Measurements from ENCODE around the gene TRIM24.

Gene TRIM24

DNA sequence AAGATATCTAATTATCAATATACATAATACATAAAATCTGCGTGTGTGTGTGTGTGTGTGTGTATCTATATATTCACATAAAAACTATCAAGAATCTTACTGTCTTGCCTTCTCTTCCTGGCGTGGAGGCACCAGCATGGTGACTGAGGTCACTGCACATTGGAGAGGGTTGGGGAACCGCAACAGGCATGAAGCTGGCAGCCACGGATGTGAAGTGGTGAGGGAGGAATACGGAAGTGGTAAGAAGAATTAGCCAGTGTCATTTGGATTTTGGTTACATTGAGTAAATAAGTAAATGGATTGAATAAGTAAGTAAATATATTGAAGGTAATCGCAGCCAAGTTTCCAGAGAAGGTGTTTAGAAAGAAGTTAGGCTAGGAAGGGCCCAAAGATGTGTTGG lies 85.1 kb downstream of the TRIM24 start:
- Mint-ChIP-seq H3K4me3 (no peak overlapping the region), H3K36me3 (ENCODE audit: insufficient read depth) (no peaks in the 10 kb centered on the region), H3K9me3 (peaks cover 1 to 9% of the 10 kb centered on the region in 2 donors)

DNA sequence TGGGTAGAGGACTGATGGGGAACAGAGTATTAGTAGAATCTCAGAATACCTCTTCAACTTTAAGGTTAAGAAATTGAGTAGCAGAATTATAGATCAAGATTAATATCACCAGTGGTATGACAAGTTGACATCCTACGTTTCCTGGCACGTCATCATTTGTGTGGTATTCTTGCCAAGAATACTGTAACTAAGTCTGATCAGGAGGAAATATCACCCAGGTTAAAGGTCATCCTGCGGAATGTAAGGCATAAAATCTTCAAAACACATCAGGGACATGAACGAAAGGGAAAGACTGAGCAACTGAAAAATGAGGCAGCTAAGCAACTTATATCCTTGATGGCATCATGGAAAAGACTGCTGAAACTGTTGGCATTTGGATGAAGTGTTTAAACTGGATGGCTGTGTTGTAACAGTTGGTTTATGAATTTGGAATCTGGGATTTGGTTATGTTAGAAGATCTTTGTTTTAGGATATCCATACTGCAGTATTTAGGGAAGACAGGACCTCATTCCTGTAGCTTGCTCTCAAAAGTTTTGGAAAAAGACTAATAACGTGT lies 86.1 kb downstream of the TRIM24 start:
- no peak for ATAC-seq (replicated peaks)
- Mint-ChIP-seq H3K9me3 (peaks cover 1 to 9% of the 10 kb centered on the region in 2 donors), H3K27ac (no peak overlapping the region), H3K36me3 (ENCODE audit: insufficient read depth) (no peaks in the 10 kb centered on the region), H3K27me3 (no peaks in the 10 kb centered on the region), H3K4me3 (no peak overlapping the region), H3K4me1 (ENCODE audit: low read depth in 2 of 2) (peaks cover 6 to 10% of the 10 kb centered on the region in 2 donors)
- DNase-seq = no peak

More for the DNA sequence above, 85.1 kb downstream of the TRIM24 start:
- Mint-ChIP-seq H3K27ac (no peak overlapping the region), H3K4me1 (ENCODE audit: low read depth in 2 of 2) (peaks cover 6 to 10% of the 10 kb centered on the region in 2 donors), H3K27me3 (no peaks in the 10 kb centered on the region)
- DNase-seq (no peak), ATAC-seq (replicated peaks) (no peak)

DNA sequence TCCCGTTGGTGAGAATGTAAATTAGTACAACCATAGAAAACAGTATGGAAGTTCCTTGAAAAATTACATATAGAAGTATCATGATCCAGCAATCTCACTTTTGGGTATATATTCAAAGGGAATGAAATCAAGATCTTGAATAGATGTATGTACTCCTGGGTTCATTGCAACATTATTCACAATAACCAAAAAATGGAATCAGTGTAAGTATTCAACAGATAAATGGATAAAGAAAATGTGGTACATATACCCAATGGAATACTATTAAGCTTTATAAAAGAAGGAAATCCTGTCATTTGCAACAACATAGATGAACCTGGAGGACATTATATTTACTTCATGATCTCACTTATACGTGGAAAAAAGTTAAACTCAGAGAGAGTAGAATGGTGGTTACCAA lies 86.8 kb downstream of the TRIM24 start:
- Mint-ChIP-seq H3K4me3 (no peak overlapping the region), H3K27ac (no peak overlapping the region), H3K36me3 (ENCODE audit: insufficient read depth) (no peaks in the 10 kb centered on the region), H3K9me3 (peaks cover 1 to 9% of the 10 kb centered on the region in 2 donors), H3K27me3 (no peaks in the 10 kb centered on the region), H3K4me1 (ENCODE audit: low read depth in 2 of 2) (peaks cover 4 to 8% of the 10 kb centered on the region in 2 donors)
- DNase-seq (no peak), ATAC-seq (replicated peaks) (no peak)

GRCh38 chr7:138549082-138549481 lies 89.0 kb downstream of the TRIM24 start:
- H3K9me3 Mint-ChIP-seq = peaks cover 1 to 9% of the 10 kb centered on the region in 2 donors
- H3K27me3 Mint-ChIP-seq = no peaks in the 10 kb centered on the region
- no peak for ATAC-seq (replicated peaks)
- H3K4me3 Mint-ChIP-seq = no peak overlapping the region
- H3K36me3 Mint-ChIP-seq (ENCODE audit: insufficient read depth) = peaks cover 6% of the 10 kb centered on the region
- H3K27ac Mint-ChIP-seq = no peak overlapping the region
- DNase-seq = no peak
- H3K4me1 Mint-ChIP-seq (ENCODE audit: low read depth in 2 of 2) = peaks cover 0 to 3% of the 10 kb centered on the region in 2 donors

GRCh38 chr7:138550337-138550736 lies 90.3 kb downstream of the TRIM24 start:
- Mint-ChIP-seq H3K27ac (no peak overlapping the region), H3K36me3 (ENCODE audit: insufficient read depth) (peaks cover 16% of the 10 kb centered on the region), H3K4me3 (no peak overlapping the region), H3K4me1 (ENCODE audit: low read depth in 2 of 2) (no peaks in the 10 kb centered on the region), H3K27me3 (no peaks in the 10 kb centered on the region), H3K9me3 (peaks cover 1 to 9% of the 10 kb centered on the region in 2 donors)
- no peak for DNase-seq
- ATAC-seq (replicated peaks) = no peak

DNA sequence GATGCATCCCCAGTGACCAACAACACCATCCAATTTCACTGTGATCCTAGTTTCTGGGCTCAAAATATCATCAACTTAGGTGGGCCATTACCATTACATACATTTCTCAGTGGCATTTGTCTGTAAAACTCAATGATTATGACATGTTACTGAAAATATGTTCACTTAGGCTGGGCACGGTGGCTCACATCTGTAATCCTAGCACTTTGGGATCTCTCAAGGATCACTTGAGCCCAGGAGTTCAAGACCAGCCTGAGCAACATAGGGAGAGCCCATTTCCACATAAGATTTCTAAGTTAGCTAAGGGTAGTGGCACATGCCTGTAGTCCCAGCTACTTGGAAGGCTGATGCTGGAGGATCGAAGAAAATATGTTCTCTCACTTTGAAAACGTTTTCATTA lies 91.0 kb downstream of the TRIM24 start:
- peaks cover 24% of the 10 kb centered on the region for H3K36me3 Mint-ChIP-seq (ENCODE audit: insufficient read depth)
- H3K27ac Mint-ChIP-seq = no peak overlapping the region
- peaks cover 1 to 9% of the 10 kb centered on the region in 2 donors for H3K9me3 Mint-ChIP-seq
- no peak overlapping the region for H3K4me3 Mint-ChIP-seq
- no peaks in the 10 kb centered on the region for H3K4me1 Mint-ChIP-seq (ENCODE audit: low read depth in 2 of 2)
- ATAC-seq (replicated peaks) (no peak), DNase-seq (no peak)
- no peaks in the 10 kb centered on the region for H3K27me3 Mint-ChIP-seq

DNA sequence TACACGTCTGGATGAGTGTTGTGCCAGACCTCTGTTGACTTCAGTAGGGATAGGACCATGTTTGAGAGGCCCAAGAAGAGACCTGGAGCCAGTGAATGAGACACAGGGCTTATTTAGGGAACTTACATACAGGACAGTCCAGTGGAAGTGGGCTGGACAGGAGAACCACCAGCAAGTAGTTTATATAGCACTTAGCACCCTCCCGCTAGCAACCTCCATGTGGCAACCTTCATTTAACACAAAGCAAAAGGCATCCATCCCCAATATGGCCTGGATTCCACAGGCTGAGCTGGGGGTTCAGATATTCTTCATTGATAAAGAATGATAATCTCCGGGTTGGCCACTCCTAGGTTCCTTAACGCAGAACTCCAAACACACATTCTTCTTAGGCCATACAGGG lies 93.7 kb downstream of the TRIM24 start:
- no peaks in the 10 kb centered on the region for H3K27me3 Mint-ChIP-seq
- H3K27ac Mint-ChIP-seq = no peak overlapping the region
- no peak overlapping the region for H3K4me3 Mint-ChIP-seq
- ATAC-seq (replicated peaks) (no peak), DNase-seq (no peak)
- H3K36me3 Mint-ChIP-seq (ENCODE audit: insufficient read depth) = peaks cover 27% of the 10 kb centered on the region
- no peaks in the 10 kb centered on the region for H3K4me1 Mint-ChIP-seq (ENCODE audit: low read depth in 2 of 2)
- H3K9me3 Mint-ChIP-seq = peaks cover 5 to 17% of the 10 kb centered on the region in 2 donors

GRCh38 chr7:138554674-138555073 lies 94.6 kb downstream of the TRIM24 start:
- no peaks in the 10 kb centered on the region for H3K27me3 Mint-ChIP-seq
- no peak overlapping the region for H3K4me3 Mint-ChIP-seq
- peaks cover 5 to 11% of the 10 kb centered on the region in 2 donors for H3K9me3 Mint-ChIP-seq

GRCh38 chr7:138555684-138556083 lies 95.6 kb downstream of the TRIM24 start:
- Mint-ChIP-seq H3K4me3 (no peak overlapping the region), H3K4me1 (ENCODE audit: low read depth in 2 of 2) (no peaks in the 10 kb centered on the region), H3K27ac (no peak overlapping the region), H3K9me3 (peaks cover 5 to 8% of the 10 kb centered on the region in 2 donors), H3K27me3 (no peaks in the 10 kb centered on the region), H3K36me3 (ENCODE audit: insufficient read depth) (peaks cover 27% of the 10 kb centered on the region)
- DNase-seq (no peak), ATAC-seq (replicated peaks) (no peak)

More at GRCh38 chr7:138554674-138555073, 94.6 kb downstream of the TRIM24 start:
- DNase-seq = no peak
- H3K36me3 Mint-ChIP-seq (ENCODE audit: insufficient read depth) = peaks cover 27% of the 10 kb centered on the region
- ATAC-seq (replicated peaks) = no peak
- H3K27ac Mint-ChIP-seq = no peak overlapping the region
- no peaks in the 10 kb centered on the region for H3K4me1 Mint-ChIP-seq (ENCODE audit: low read depth in 2 of 2)

GRCh38 chr7:138556771-138557484 lies 96.9 kb downstream of the TRIM24 start:
- peaks cover 6 to 8% of the 10 kb centered on the region in 2 donors for H3K9me3 Mint-ChIP-seq
- H3K27ac Mint-ChIP-seq = no peak overlapping the region
- DNase-seq (no peak), ATAC-seq (replicated peaks) (no peak)
- H3K27me3 Mint-ChIP-seq = no peaks in the 10 kb centered on the region
- H3K4me1 Mint-ChIP-seq (ENCODE audit: low read depth in 2 of 2) = no peaks in the 10 kb centered on the region
- no peak overlapping the region for H3K4me3 Mint-ChIP-seq
- peaks cover 27% of the 10 kb centered on the region for H3K36me3 Mint-ChIP-seq (ENCODE audit: insufficient read depth)

DNA sequence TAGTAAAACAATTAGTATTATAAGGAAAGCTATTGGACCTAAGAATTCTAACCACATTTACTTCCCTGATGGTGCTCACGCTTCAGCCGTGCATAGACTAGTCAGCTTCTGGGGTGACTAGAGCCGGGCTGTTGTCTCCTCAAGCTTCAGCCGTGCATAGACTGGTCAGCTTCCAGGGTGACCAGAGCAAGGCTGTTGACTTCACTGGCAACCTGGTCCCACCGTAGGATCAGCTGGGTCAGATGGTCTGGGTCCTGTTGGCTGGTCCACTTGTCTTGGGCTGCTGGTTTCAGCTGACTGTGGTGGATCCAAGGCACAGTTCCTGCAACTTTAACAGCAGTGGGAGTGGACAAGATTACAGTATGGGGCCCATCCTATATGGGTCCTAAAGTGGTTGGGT lies 99.4 kb downstream of the TRIM24 start:
- DNase-seq = no peak
- H3K4me1 Mint-ChIP-seq (ENCODE audit: low read depth in 2 of 2) = no peaks in the 10 kb centered on the region
- ATAC-seq (replicated peaks) = no peak
- H3K4me3 Mint-ChIP-seq = no peak overlapping the region
- no peak overlapping the region for H3K27ac Mint-ChIP-seq
- peaks cover 17 to 22% of the 10 kb centered on the region in 2 donors for H3K9me3 Mint-ChIP-seq
- peaks cover 20% of the 10 kb centered on the region for H3K36me3 Mint-ChIP-seq (ENCODE audit: insufficient read depth)
- H3K27me3 Mint-ChIP-seq = no peaks in the 10 kb centered on the region

DNA sequence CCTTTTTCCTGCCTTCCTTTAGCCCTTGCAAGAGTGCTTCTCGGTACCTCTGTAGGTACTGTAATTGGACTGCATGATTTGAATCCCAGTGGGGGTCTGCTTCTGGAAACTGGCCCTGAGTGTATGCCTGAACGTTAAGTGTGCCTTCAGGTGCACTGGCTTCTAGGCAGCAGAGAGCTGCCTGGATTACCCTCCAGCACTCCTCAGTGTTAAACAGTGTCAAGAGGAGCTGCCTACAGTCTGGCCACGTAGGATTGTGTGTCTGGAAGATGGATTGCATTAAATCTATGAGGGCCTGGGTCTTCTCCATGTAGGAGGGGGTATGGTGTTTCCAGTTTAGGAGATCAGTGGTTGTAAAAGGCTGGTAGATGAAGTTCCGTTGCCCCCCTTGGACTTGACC lies 103.7 kb downstream of the TRIM24 start:
- H3K36me3 Mint-ChIP-seq (ENCODE audit: insufficient read depth) = peaks cover 15% of the 10 kb centered on the region
- no peaks in the 10 kb centered on the region for H3K27me3 Mint-ChIP-seq
- H3K27ac Mint-ChIP-seq = no peak overlapping the region
- peaks cover 0 to 1% of the 10 kb centered on the region in 2 donors for H3K4me1 Mint-ChIP-seq (ENCODE audit: low read depth in 2 of 2)
- peaks cover 22 to 29% of the 10 kb centered on the region in 2 donors for H3K9me3 Mint-ChIP-seq
- DNase-seq (no peak), ATAC-seq (replicated peaks) (no peak)
- H3K4me3 Mint-ChIP-seq = no peak overlapping the region

GRCh38 chr7:138564365-138564764 lies 104.3 kb downstream of the TRIM24 start:
- peaks cover 22 to 29% of the 10 kb centered on the region in 2 donors for H3K9me3 Mint-ChIP-seq
- DNase-seq (no peak), ATAC-seq (replicated peaks) (no peak)

GRCh38 chr7:138565071-138565450 lies 105.0 kb downstream of the TRIM24 start:
- Mint-ChIP-seq H3K9me3 (peaks cover 22 to 29% of the 10 kb centered on the region in 2 donors), H3K4me3 (no peak overlapping the region), H3K36me3 (ENCODE audit: insufficient read depth) (peaks cover 28% of the 10 kb centered on the region), H3K27ac (peak overlapping the region in 1 of 2 donors; percentile 66), H3K4me1 (ENCODE audit: low read depth in 2 of 2) (peaks cover 0 to 1% of the 10 kb centered on the region in 2 donors), H3K27me3 (no peaks in the 10 kb centered on the region)
- ATAC-seq (replicated peaks) (no peak), DNase-seq (no peak)

More at GRCh38 chr7:138564365-138564764, 104.3 kb downstream of the TRIM24 start:
- no peaks in the 10 kb centered on the region for H3K27me3 Mint-ChIP-seq
- H3K36me3 Mint-ChIP-seq (ENCODE audit: insufficient read depth) = peaks cover 21% of the 10 kb centered on the region
- H3K4me1 Mint-ChIP-seq (ENCODE audit: low read depth in 2 of 2) = peaks cover 0 to 1% of the 10 kb centered on the region in 2 donors
- H3K27ac Mint-ChIP-seq = peak overlapping the region in 1 of 2 donors; percentile 66
- no peak overlapping the region for H3K4me3 Mint-ChIP-seq
